Gastrocnemius medialis (tissue), 4 donors: Measurements from ENCODE around the gene HES7. TPM values are rescaled to one million over a fixed set of nuclear protein-coding genes. Genes with fewer than 3 reads are reported as not detected.
A peak's percentile ranks its signal among the peaks of the same experiment; 100 is the strongest.

ENCODE experiments used
- ATAC-seq, 2 donors: fragments of 150-250 bp; one replicate each; pipeline ENCODE4 v1.9.1; 2016
- DNase-seq, 2 donors: peaks; one replicate each; pipeline ENCODE4 v3.0.0-alpha.2; 2019
- H3K27ac ChIP-seq, 4 donors: fragments of 200-600 bp; sonication (generic); 1 replicate in 1 of 4; 2 replicates in 3 of 4; pipeline ENCODE4 v1.5.1; 2016 to 2018; ENCODE audit warnings: mild to moderate bottlenecking in 2 of 4, moderate library complexity in 1 of 4
- H3K27me3 ChIP-seq, 3 donors: fragments of 200-600 bp; sonication (generic) in 2 of 3; 1 replicate in 1 of 3; 2 replicates in 2 of 3; pipeline versions ENCODE4 v1.5.1 to v1.6.0; 2016 to 2019; ENCODE audit warnings: mild to moderate bottlenecking in 1 of 3, moderate library complexity in 1 of 3
- H3K36me3 ChIP-seq, 2 donors: fragments of 200-600 bp; sonication (generic) in 1 of 2; one replicate each; pipeline ENCODE4 v1.5.1; 2017 to 2018
- H3K4me1 ChIP-seq, 2 donors: fragments of 200-600 bp; sonication (generic) in 1 of 2; one replicate each; pipeline ENCODE4 v1.5.1; 2016 to 2017; ENCODE audit warnings: mild to moderate bottlenecking in 2 of 2
- H3K4me3 ChIP-seq, 4 donors: fragments of 200-600 bp; sonication (generic) in 3 of 4; 1 replicate in 1 of 4; 2 replicates in 3 of 4; pipeline ENCODE4 v1.5.1; 2016 to 2019; ENCODE audit warnings: mild to moderate bottlenecking in 2 of 4
- H3K9me3 ChIP-seq, 3 donors: fragments of 200-600 bp; sonication (generic) in 2 of 3; 1 replicate in 1 of 3; 2 replicates in 2 of 3; pipeline ENCODE4 v1.5.1; 2016 to 2019
- CTCF ChIP-seq, 5 experiments: fragments of 450-650 bp in 3 of 5; fragments of 200-600 bp in 2 of 5; sonication (generic) in 2 of 5; IDR thresholded peaks in 4 of 5; conservative IDR thresholded peaks in 1 of 5; 1 replicate in 4 of 5; 2 replicates in 1 of 5; pipeline ENCODE4 v1.5.1; 2016 to 2019; ENCODE audit warnings: antibody characterized with exemption in 5 of 5, mild to moderate bottlenecking in 3 of 5, moderate library complexity in 3 of 5
- POLR2A ChIP-seq, 2 donors: fragments of 450-650 bp; IDR thresholded peaks; one replicate each; pipeline ENCODE4 v1.6.1; 2017; ENCODE audit warnings: antibody characterized with exemption in 2 of 2, mild to moderate bottlenecking in 2 of 2, moderate library complexity in 2 of 2
- in situ Hi-C, 4 donors: fragments of 200-750 bp; cut with MboI; loops; one replicate each; pipeline versions ENCODE4 v1.15.0 to v1.8.0; 2017; ENCODE audit warnings: low sequenced_read_pairs in 4 of 4
- intact Hi-C: fragments of 100-400 bp; cut with DNase I; formaldehyde crosslinking; loops from one replicate; pipeline ENCODE4 v1.15.1; 2023; ENCODE audit warnings: low total_unique reads
- total RNA-seq, 4 donors: library from RNA; depleted of rRNA; stranded (reverse); fragments of >200 nt; gene quantifications; one replicate each; pipeline versions ENCODE4 v1.1.0 to v1.2.3, GENCODE V29; 2016

Gene HES7
- total RNA-seq, 4 donors from 2014 or later = not detected

- DNase-seq = no peak
These were observed 29.1 kb upstream of the HES7 start for GRCh38 chr17:8153031-8153451.

GRCh38 chr17:8152112-8152775 is 28.3 kb upstream of the HES7 start, which contains the start of gene PER1:
Gene PER1, minus strand, starts transcription at chr17:8152404. Its CDS starts 1,698 bp downstream, at chr17:8150706.
- H3K4me3 ChIP-seq = peak within 1 kb of the TSS; percentile 69 to 97 (median 84)
- in situ Hi-C loops = loop anchor here in 1 of 4 donors (5.0 kb wide), 1 partner anchor 310 kb away; no protein-coding TSS in a partner anchor
- peak within 1 kb of the TSS; percentile 98 to 100 (median 100) for H3K27ac ChIP-seq
- ATAC-seq (peak; percentile 19 to 25), DNase-seq (peak; percentile 98 to 99)
- peaks cover 5 to 51% of the 10 kb centered on the region in 2 donors for H3K36me3 ChIP-seq
- intact Hi-C loops = loop anchor here (5.0 to 10.0 kb wide), 4 partner anchors 310 to 910 kb away; partner anchors contain the start of genes CD68, GABARAP and SLC2A4
- H3K4me1 ChIP-seq = peaks cover 46 to 47% of the 10 kb centered on the region in 2 donors
- no peak for TF ChIP-seq CTCF (IDR thresholded peaks at IDR 0.05 in 4 of 5, conservative IDR thresholded peaks at IDR 0.05 in 1 of 5)
- TF ChIP-seq POLR2A (IDR thresholded peaks at IDR 0.05) = peak; percentile 95 to 99
- no peaks in the 10 kb centered on the region for H3K9me3 ChIP-seq
- H3K27me3 ChIP-seq = no peaks in the 10 kb centered on the region

More at GRCh38 chr17:8153031-8153451, 29.1 kb upstream of the HES7 start:
- in situ Hi-C loops (loop anchor here in 1 of 4 donors (5.0 kb wide), 1 partner anchor 311 kb away; no protein-coding TSS in a partner anchor), intact Hi-C loops (loop anchor here (5.0 to 10.0 kb wide), 4 partner anchors 311 to 911 kb away; partner anchors contain the start of genes CD68, GABARAP and SLC2A4)
- TF ChIP-seq POLR2A (IDR thresholded peaks at IDR 0.05) (no peak), CTCF (IDR thresholded peaks at IDR 0.05 in 4 of 5, conservative IDR thresholded peaks at IDR 0.05 in 1 of 5) (no peak)
- no peak for ATAC-seq
- H3K4me3 ChIP-seq = peak overlapping the region; percentile 69 to 97 (median 84)
- H3K9me3 ChIP-seq = no peaks in the 10 kb centered on the region
- no peaks in the 10 kb centered on the region for H3K27me3 ChIP-seq
- peak overlapping the region; percentile 98 to 100 (median 100) for H3K27ac ChIP-seq
- peaks cover 42 to 52% of the 10 kb centered on the region in 2 donors for H3K4me1 ChIP-seq
- peaks cover under 1 to 43% of the 10 kb centered on the region in 2 donors for H3K36me3 ChIP-seq

GRCh38 chr17:8151641-8152111 is 27.8 kb upstream of the HES7 start:
- peak overlapping the region; percentile 69 to 97 (median 84) for H3K4me3 ChIP-seq
- peaks cover 11 to 56% of the 10 kb centered on the region in 2 donors for H3K36me3 ChIP-seq
- TF ChIP-seq CTCF (IDR thresholded peaks at IDR 0.05 in 4 of 5, conservative IDR thresholded peaks at IDR 0.05 in 1 of 5) (no peak), POLR2A (IDR thresholded peaks at IDR 0.05) (no peak)
- H3K27ac ChIP-seq = peak overlapping the region; percentile 98 to 100 (median 100)
- in situ Hi-C loops (loop anchor here in 1 of 4 donors (5.0 kb wide), 1 partner anchor 309 kb away; no protein-coding TSS in a partner anchor), intact Hi-C loops (loop anchor here (5.0 to 10.0 kb wide), 4 partner anchors 309 to 909 kb away; partner anchors contain the start of genes CD68, GABARAP and SLC2A4)
- peak; percentile 19 to 21 for ATAC-seq
- H3K9me3 ChIP-seq = no peaks in the 10 kb centered on the region
- peaks cover 46 to 48% of the 10 kb centered on the region in 2 donors for H3K4me1 ChIP-seq
- DNase-seq = peak; percentile 93 to 97
- H3K27me3 ChIP-seq = no peaks in the 10 kb centered on the region

GRCh38 chr17:8151120-8151640 is 27.3 kb upstream of the HES7 start:
- peak overlapping the region; percentile 98 to 100 (median 100) for H3K27ac ChIP-seq
- intact Hi-C loops (loop anchor here (5.0 to 10.0 kb wide), 4 partner anchors 309 to 909 kb away; partner anchors contain the start of genes CD68, GABARAP and SLC2A4), in situ Hi-C loops (loop anchor here in 1 of 4 donors (5.0 kb wide), 1 partner anchor 309 kb away; no protein-coding TSS in a partner anchor)
- peaks cover 14 to 61% of the 10 kb centered on the region in 2 donors for H3K36me3 ChIP-seq
- H3K4me3 ChIP-seq = peak overlapping the region; percentile 69 to 97 (median 84)
- H3K9me3 ChIP-seq = no peaks in the 10 kb centered on the region
- no peaks in the 10 kb centered on the region for H3K27me3 ChIP-seq
- DNase-seq (peak; percentile 92 to 94), ATAC-seq (peak; percentile 31 to 35)
- peaks cover 51 to 53% of the 10 kb centered on the region in 2 donors for H3K4me1 ChIP-seq
- peak; percentile 91 to 95 for TF ChIP-seq POLR2A (IDR thresholded peaks at IDR 0.05)
- TF ChIP-seq CTCF (IDR thresholded peaks at IDR 0.05 in 4 of 5, conservative IDR thresholded peaks at IDR 0.05 in 1 of 5) = peak in 2 of 5 experiments; percentile 21 to 26
